ENCODE data around the gene ADAMTS9.

DNA sequence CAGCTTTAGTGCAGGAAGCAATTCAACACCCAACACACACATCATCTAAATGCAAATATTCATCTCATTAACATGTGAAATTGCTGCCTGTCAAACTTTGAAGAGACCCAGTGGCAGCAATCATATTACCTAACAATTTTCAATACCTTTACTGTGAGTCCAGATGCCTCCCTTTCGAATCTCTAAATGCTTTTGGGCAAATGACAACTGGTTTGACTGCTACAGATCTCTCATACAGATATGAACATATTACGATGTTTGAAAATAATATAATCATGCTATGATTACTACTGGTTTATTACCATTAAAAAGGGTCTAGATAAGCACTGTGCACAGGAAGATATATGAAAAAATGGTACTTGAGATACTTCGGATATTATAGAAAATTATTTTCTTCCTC lies 137.9 kb downstream of the ADAMTS9 start:
- TF ChIP-seq, protein P1, sequence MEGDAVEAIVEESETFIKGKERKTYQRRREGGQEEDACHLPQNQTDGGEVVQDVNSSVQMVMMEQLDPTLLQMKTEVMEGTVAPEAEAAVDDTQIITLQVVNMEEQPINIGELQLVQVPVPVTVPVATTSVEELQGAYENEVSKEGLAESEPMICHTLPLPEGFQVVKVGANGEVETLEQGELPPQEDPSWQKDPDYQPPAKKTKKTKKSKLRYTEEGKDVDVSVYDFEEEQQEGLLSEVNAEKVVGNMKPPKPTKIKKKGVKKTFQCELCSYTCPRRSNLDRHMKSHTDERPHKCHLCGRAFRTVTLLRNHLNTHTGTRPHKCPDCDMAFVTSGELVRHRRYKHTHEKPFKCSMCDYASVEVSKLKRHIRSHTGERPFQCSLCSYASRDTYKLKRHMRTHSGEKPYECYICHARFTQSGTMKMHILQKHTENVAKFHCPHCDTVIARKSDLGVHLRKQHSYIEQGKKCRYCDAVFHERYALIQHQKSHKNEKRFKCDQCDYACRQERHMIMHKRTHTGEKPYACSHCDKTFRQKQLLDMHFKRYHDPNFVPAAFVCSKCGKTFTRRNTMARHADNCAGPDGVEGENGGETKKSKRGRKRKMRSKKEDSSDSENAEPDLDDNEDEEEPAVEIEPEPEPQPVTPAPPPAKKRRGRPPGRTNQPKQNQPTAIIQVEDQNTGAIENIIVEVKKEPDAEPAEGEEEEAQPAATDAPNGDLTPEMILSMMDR (CRISPR knock-in tag; IDR thresholded peaks at IDR 0.05), result no peak
- no peak for TF ChIP-seq TAF1 (CRISPR knock-in tag; IDR thresholded peaks at IDR 0.05)
- TF ChIP-seq, protein P2, sequence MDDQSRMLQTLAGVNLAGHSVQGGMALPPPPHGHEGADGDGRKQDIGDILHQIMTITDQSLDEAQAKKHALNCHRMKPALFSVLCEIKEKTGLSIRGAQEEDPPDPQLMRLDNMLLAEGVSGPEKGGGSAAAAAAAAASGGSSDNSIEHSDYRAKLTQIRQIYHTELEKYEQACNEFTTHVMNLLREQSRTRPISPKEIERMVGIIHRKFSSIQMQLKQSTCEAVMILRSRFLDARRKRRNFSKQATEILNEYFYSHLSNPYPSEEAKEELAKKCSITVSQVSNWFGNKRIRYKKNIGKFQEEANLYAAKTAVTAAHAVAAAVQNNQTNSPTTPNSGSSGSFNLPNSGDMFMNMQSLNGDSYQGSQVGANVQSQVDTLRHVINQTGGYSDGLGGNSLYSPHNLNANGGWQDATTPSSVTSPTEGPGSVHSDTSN (CRISPR knock-in tag; IDR thresholded peaks at IDR 0.05; ENCODE audit: borderline replicate concordance), result no peak
